AG04449 (cell line): ENCODE results near the gene PTPRJ.
"Not testable (repeated sequence)": the region's sequence is repeated elsewhere in the genome, so short reads cannot be mapped to it uniquely, and the experiment has no call there.

ENCODE experiments used
- CTCF ChIA-PET: fragments of 350-600 bp; formaldehyde crosslinking; extraction: SDS; loops from one replicate; lab custom pipeline; 2021; ENCODE audit warnings: antibody characterized with exemption; lab: Yijun Ruan, JAX
- POLR2A ChIA-PET: fragments of 400-600, 350-600 bp; formaldehyde crosslinking; extraction: SDS; loops from one replicate; lab custom pipeline; 2020; ENCODE audit warnings: antibody characterized with exemption, inconsistent platforms; lab: Yijun Ruan, JAX
- DNase-seq: peaks from one replicate; pipeline ENCODE4 v3.0.0-alpha.2; 2010; ENCODE audit warnings: low read depth, low spot score
- H3K4me3 ChIP-seq: 2 replicates; pipeline ENCODE4 v1.5.1; 2011; ENCODE audit warnings: low read depth, mild to moderate bottlenecking, control low read depth, low read length
- CTCF ChIP-seq: IDR thresholded peaks from one replicate; pipeline ENCODE4 v1.5.1; 2011; ENCODE audit warnings: mild to moderate bottlenecking, moderate library complexity, low read length, control low read depth, inconsistent platforms; ENCODE audit not compliant: insufficient read depth; ENCODE audit errors: missing control alignments

Gene PTPRJ

GRCh38 chr11:48017831-48018527, 37.6 kb downstream of the PTPRJ start:
- POLR2A ChIA-PET, result interaction anchor here (0.6 kb wide), 1 partner anchor 47 kb away, joined by 4 read pairs; no protein-coding TSS in a partner anchor
- CTCF ChIA-PET, result interaction anchor here (0.9 to 1.5 kb wide), 4 partner anchors 18 to 84 kb away, joined by 3 to 5 read pairs (median 4); no protein-coding TSS in a partner anchor
- H3K4me3 ChIP-seq, result no peak overlapping the region
- no peak for DNase-seq
- TF ChIP-seq CTCF, result no peak

- TF ChIP-seq CTCF, result no peak
- H3K4me3 ChIP-seq, result no peak overlapping the region
- ChIA-PET POLR2A (no interaction called here), CTCF (interaction anchor here (0.9 to 1.5 kb wide), 3 partner anchors 18 to 84 kb away, joined by 3 to 5 read pairs (median 3); no protein-coding TSS in a partner anchor)
- no peak for DNase-seq
Observed at GRCh38 chr11:48018528-48019216, 38.3 kb downstream of the PTPRJ start.

DNA sequence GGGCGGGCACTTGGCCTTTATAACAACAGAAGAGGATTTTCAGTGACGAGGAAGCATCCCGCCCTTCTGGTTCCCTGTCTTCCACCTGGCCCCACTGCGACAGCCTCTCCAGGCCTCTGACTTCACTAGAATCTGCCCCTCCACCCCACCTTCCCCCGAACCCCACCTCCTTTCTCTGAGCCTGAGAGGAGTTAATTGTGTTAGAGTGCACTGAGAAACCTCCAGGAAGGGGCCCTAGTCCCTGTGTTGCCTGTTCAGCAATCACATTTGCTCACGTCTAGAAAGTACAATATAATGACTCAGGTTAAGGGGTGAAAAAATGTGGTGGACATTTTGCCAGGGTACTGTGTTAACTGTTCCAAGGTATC, 38.8 kb downstream of the PTPRJ start:
- H3K4me3 ChIP-seq, result no peak overlapping the region
- CTCF ChIA-PET, result interaction anchor here (1.2 kb wide), 1 partner anchor 85 kb away, joined by 3 read pairs; no protein-coding TSS in a partner anchor
- no peak for DNase-seq
- POLR2A ChIA-PET, result no interaction called here
- no peak for TF ChIP-seq CTCF

- CTCF ChIA-PET, result no interaction called here
- TF ChIP-seq CTCF, result no peak
- H3K4me3 ChIP-seq, result no peak overlapping the region
- DNase-seq, result no peak
- POLR2A ChIA-PET, result no interaction called here
Observed at GRCh38 chr11:48019595-48019994, 39.2 kb downstream of the PTPRJ start.

DNA sequence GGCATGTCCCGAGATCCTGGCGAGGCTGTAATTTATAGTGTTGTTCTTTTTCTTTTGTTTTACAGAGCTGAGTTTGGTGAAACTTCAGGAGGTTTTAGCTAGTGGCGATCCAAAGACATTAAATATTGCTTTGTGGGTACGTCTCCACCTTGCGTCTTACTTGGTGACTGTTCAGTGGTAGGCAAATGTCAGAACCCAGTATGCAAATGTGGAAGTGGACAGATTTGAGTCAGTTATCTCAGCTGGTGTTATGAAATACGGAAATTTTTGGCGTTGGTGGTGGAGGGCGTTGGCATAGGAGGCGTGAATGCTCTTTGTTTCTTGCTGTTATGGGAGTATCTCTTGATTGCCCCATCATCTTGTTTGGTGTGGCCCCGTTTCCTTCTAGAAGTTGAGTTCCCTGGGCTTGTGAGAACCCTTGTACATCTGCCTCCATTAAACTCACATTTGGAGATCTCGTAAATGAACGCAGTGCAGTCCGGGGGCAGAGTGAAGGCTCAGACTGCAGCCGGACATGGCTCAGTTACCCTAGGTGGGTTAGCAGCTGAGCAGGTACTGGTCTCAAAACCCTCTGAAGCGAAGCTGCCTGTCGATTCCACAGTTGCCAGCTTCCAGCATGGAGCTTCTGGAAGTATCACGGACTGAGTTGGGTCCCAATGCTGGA, 39.9 kb downstream of the PTPRJ start:
- POLR2A ChIA-PET, result no interaction called here
- no peak for TF ChIP-seq CTCF
- CTCF ChIA-PET, result no interaction called here
- no peak for DNase-seq
- H3K4me3 ChIP-seq, result no peak overlapping the region

DNA sequence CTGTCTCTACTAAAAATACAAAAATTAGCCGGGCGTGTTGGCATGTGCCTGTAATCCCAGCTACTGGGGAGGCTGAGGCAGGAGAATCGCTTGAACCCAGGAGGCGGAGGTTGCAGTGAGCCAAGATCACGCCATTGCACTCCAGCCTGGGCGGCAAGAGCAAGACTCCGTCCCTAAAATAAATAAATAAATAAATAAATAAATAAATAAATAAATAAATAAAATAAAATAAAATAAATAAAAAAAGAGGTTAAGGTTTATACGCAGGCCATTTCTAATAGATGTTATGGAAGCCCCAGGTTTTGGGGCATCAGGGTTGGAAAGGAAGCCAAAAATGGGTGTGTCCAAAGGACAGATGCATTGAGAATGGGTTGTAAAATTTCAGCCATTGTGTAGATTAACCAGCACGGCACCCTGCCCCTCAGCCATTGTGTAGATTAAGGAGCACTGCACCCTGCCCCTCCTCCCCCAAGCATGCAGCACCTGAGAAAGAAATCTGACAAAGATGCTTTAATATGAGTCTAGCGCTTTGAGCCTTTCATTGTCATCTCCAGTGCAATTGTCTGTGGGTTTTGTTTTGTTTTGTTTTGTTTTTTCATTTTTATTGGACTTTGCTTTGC, 41.0 kb downstream of the PTPRJ start:
- POLR2A ChIA-PET, CTCF ChIA-PET, H3K4me3 ChIP-seq, DNase-seq: not testable (repeated sequence)
